OCI-LY3 (cell line): Measurements from ENCODE around the gene ARHGAP10.

Experiments used
- CTCF ChIP-seq: fragments of 200-600, 300-600 bp; sonication (generic); IDR thresholded peaks from 2 replicates; pipeline ENCODE4 v1.5.1; 2014; ENCODE audit warnings: antibody characterized with exemption, low read length, low read depth
- EZH2phosphoT487 ChIP-seq: fragments of 200-600 bp; shearing (Covaris generic); IDR thresholded peaks from 2 replicates; pipeline ENCODE4 v1.6.1; 2018; ENCODE audit warnings: antibody characterized with exemption, mixed run types, low read depth

DNA sequence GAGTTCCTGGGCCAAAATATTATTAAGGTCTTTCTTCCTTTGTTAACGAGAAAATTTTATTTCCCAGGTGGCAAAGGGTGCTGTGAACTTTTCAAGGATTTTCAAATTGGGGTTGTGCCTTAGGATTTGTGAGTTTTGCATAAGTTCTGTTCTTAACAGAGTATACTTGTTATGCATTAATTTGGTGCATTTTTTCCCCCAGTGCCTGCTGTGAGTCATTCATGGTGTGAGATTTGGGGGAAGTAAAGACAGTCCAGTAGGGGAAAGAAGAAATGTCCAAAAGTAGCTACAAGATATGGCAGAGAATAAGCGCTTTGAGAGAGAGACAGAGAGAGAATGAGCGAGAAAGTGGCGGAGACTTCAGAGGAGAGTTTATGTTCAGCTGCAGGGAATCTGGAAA is 239.2 kb downstream of the ARHGAP10 start:
- TF ChIP-seq CTCF (no peak), EZH2phosphoT487 (no peak)
